ENCODE measurements around the gene GBX1. TPM values are rescaled to one million over a fixed set of nuclear protein-coding genes. Genes with fewer than 3 reads are reported as not detected.

Gene GBX1
- polyA plus RNA-seq, 1 donor from 2014 or later, result not detected

GRCh38 chr7:151185762-151186639 is 18.5 kb upstream of the GBX1 start:
- Histone ChIP-seq H3K9me3 (ENCODE audit: low read length) (no peaks in the 10 kb centered on the region), H3K36me3 (ENCODE audit: insufficient read depth, low read length) (no peaks in the 10 kb centered on the region), H3K9me2 (ENCODE audit: insufficient read depth, low read length) (no peaks in the 10 kb centered on the region), H3K4me3 (ENCODE audit: low read length) (no peak overlapping the region), H3K27me3 (ENCODE audit: insufficient read depth, low read depth, low read length) (no peaks in the 10 kb centered on the region), H3K9ac (ENCODE audit: low read length) (no peak overlapping the region), H3K27ac (ENCODE audit: low read length) (no peak overlapping the region), H3F3A (ENCODE audit: insufficient read depth, low read length, poor library complexity, severe bottlenecking) (no peaks in the 10 kb centered on the region), H3K4me2 (ENCODE audit: low read length) (no peak overlapping the region), H4K20me1 (ENCODE audit: insufficient read depth) (no peaks in the 10 kb centered on the region), H2AFZ (ENCODE audit: low read depth, low read length) (no peak overlapping the region), H3K79me2 (replicated peaks; ENCODE audit: insufficient read depth, low read length) (no peaks in the 10 kb centered on the region)
- TF ChIP-seq SMC3 (conservative IDR thresholded peaks at IDR 0.05; ENCODE audit: poor library complexity) (no peak), POLR2AphosphoS5 (IDR thresholded peaks at IDR 0.05) (no peak)

- no peak overlapping the region for H3K4me3 ChIP-seq (ENCODE audit: low read length)
- H3F3A ChIP-seq (ENCODE audit: insufficient read depth, low read length, poor library complexity, severe bottlenecking), result no peaks in the 10 kb centered on the region
- no peaks in the 10 kb centered on the region for H3K9me2 ChIP-seq (ENCODE audit: insufficient read depth, low read length)
- H3K27ac ChIP-seq (ENCODE audit: low read length), result no peak overlapping the region
- no peaks in the 10 kb centered on the region for H4K20me1 ChIP-seq (ENCODE audit: insufficient read depth)
- H3K9me3 ChIP-seq (ENCODE audit: low read length), result no peaks in the 10 kb centered on the region
- no peaks in the 10 kb centered on the region for H3K79me2 ChIP-seq (replicated peaks; ENCODE audit: insufficient read depth, low read length)
- no peak overlapping the region for H3K9ac ChIP-seq (ENCODE audit: low read length)
- no peaks in the 10 kb centered on the region for H3K36me3 ChIP-seq (ENCODE audit: insufficient read depth, low read length)
- TF ChIP-seq EP300 (conservative IDR thresholded peaks at IDR 0.05; ENCODE audit: poor library complexity, severe bottlenecking), result no peak
- no peak for TF ChIP-seq RAD21 (conservative IDR thresholded peaks at IDR 0.05)
- no peak for TF ChIP-seq SMC3 (conservative IDR thresholded peaks at IDR 0.05; ENCODE audit: poor library complexity)
- TF ChIP-seq POLR2AphosphoS5 (IDR thresholded peaks at IDR 0.05), result no peak
- TF ChIP-seq EZH2 (IDR thresholded peaks at IDR 0.05; ENCODE audit: borderline replicate concordance, insufficient read depth, low read length, poor library complexity, severe bottlenecking), result no peak
- no peak for TF ChIP-seq REST (IDR thresholded peaks at IDR 0.05; ENCODE audit: borderline replicate concordance)
- no peak for TF ChIP-seq TAF1 (IDR thresholded peaks at IDR 0.05; ENCODE audit: low read depth)
- H2AFZ ChIP-seq (ENCODE audit: low read depth, low read length), result no peak overlapping the region
- no peaks in the 10 kb centered on the region for H3K27me3 ChIP-seq (ENCODE audit: insufficient read depth, low read depth, low read length)
- H3K4me2 ChIP-seq (ENCODE audit: low read length), result no peak overlapping the region
Observed at GRCh38 chr7:151181011-151181431, 13.5 kb upstream of the GBX1 start.

GRCh38 chr7:151179946-151180345 is 12.5 kb upstream of the GBX1 start:
- Histone ChIP-seq H3K4me3 (ENCODE audit: low read length) (no peak overlapping the region), H3K9me3 (ENCODE audit: low read length) (no peaks in the 10 kb centered on the region), H4K20me1 (ENCODE audit: insufficient read depth) (no peaks in the 10 kb centered on the region), H3K9ac (ENCODE audit: low read length) (no peak overlapping the region), H3K9me2 (ENCODE audit: insufficient read depth, low read length) (no peaks in the 10 kb centered on the region), H3K79me2 (replicated peaks; ENCODE audit: insufficient read depth, low read length) (no peaks in the 10 kb centered on the region), H3K27me3 (ENCODE audit: insufficient read depth, low read depth, low read length) (no peaks in the 10 kb centered on the region), H3K27ac (ENCODE audit: low read length) (no peak overlapping the region), H3K4me2 (ENCODE audit: low read length) (no peak overlapping the region), H2AFZ (ENCODE audit: low read depth, low read length) (no peak overlapping the region), H3K36me3 (ENCODE audit: insufficient read depth, low read length) (no peaks in the 10 kb centered on the region), H3F3A (ENCODE audit: insufficient read depth, low read length, poor library complexity, severe bottlenecking) (no peaks in the 10 kb centered on the region)
- TF ChIP-seq EZH2 (IDR thresholded peaks at IDR 0.05; ENCODE audit: borderline replicate concordance, insufficient read depth, low read length, poor library complexity, severe bottlenecking) (no peak), POLR2AphosphoS5 (IDR thresholded peaks at IDR 0.05) (no peak), EP300 (conservative IDR thresholded peaks at IDR 0.05; ENCODE audit: poor library complexity, severe bottlenecking) (no peak), MXI1 (conservative IDR thresholded peaks at IDR 0.05; ENCODE audit: poor library complexity, severe bottlenecking) (no peak), REST (IDR thresholded peaks at IDR 0.05; ENCODE audit: borderline replicate concordance) (no peak), SMC3 (conservative IDR thresholded peaks at IDR 0.05; ENCODE audit: poor library complexity) (no peak), CTCF (IDR thresholded peaks at IDR 0.05; ENCODE audit: poor library complexity, severe bottlenecking) (no peak), TAF1 (IDR thresholded peaks at IDR 0.05; ENCODE audit: low read depth) (no peak), RAD21 (conservative IDR thresholded peaks at IDR 0.05) (no peak)

Data from neural cell (in vitro differentiated cells).